HG03066 (cell line): ENCODE results near the gene MALRD1.

Experiments
- ATAC-seq: cut with Tn5 transposase; IDR thresholded peaks from one replicate; pipeline ENCODE4 v1.9.1; 2021; ENCODE audit warnings: low read depth; ENCODE audit not compliant: unreplicated experiment

Gene MALRD1

DNA sequence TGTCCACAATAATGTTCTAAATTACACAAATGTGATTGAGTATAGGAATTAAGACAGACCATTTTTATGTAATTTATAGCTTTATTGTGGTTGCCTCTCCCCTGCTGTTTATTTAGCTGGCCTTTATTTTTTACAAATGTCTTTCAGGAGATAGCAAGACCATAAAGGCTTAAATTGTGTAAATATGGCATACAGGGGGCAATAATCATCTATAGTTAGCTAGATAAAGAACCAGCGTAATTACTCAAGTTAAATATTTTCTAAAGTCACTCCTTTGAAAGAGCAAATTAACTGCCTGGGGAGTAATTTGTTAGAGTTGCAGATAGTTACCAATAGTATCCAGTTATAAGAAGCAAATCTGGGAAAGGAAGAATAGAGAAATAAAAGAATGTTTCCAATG lies at the start of gene MALRD1:
Gene MALRD1 (plus strand): TSS at position 313 of the 400 bp plus-strand sequence. CDS start 138 bp downstream, outside the sequence.
- ATAC-seq, result no peak

DNA sequence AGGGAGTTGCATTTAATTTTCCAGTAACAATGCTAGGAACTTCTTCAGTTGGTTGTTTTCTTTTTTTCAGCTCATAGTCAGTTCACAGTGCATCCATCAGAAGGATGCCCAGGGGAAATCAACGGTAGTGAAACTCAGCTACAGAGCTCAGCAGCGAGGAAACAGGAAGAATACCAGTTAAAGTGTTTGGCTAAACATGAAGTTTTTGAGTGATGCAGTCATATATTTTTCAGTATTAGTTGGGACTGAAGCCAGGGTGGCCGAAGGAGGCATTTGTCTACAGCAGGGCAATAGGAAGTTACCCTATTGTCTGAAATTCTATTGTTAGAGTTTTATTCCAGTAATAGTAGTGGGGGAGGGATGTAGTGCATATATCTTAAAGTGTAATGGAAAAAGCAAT lies 45.3 kb upstream of the MALRD1 start:
- no peak for ATAC-seq

DNA sequence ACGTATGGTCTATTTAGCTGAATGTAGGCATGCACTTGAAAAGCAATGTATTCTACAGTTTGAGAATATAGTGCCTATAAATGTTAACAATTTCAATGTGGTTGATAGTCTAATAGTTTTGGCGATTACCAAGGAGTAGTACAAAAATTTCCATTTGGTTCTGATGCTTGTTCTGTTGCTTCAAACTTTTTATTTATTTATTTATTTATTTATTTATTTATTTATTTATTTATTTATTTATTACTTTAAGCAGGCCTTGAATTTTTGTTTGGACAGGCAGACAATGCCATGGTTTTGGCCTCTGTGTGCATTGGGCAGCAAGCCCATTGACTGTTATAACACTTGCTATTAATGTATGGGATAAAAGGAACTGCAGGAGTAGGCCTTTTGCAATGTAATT lies 36.5 kb upstream of the MALRD1 start:
- ATAC-seq, result no peak

DNA sequence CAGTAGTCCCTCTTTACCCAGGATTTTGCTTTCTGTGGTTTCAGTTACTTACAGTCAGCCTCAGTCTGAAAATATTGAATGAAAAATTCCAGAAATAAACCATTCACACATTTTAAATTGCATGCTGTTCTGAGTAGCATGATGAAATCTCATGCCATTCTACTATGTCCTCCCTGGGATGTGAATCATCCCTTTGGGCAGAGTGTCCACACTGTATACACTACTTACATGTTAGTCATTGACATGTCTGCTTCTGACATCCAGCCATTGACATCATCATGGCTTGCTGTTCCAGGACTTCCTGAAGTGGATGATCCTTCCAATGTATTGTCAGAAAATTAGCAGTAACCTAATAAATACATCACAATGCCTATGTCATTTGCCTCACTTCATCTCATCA lies 34.6 kb upstream of the MALRD1 start:
- no peak for ATAC-seq

DNA sequence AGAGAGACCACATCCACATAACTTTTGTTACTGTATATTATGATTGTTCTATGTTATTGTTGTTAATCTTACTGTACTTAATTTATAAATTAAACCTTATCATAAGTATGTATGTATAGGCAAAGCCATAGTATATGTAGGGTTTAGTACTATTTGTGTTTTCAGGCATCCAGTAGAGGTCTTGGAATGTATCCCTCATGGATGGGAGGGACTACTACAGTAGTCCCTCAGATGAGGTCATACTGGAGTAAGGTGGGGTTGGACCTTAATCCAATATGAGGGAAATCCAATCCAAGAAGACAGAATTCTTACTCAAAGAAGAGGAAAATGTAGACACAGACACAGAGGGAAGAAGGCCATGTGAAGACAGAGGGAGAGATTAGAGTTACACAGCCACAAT lies 34.1 kb upstream of the MALRD1 start:
- no peak for ATAC-seq

DNA sequence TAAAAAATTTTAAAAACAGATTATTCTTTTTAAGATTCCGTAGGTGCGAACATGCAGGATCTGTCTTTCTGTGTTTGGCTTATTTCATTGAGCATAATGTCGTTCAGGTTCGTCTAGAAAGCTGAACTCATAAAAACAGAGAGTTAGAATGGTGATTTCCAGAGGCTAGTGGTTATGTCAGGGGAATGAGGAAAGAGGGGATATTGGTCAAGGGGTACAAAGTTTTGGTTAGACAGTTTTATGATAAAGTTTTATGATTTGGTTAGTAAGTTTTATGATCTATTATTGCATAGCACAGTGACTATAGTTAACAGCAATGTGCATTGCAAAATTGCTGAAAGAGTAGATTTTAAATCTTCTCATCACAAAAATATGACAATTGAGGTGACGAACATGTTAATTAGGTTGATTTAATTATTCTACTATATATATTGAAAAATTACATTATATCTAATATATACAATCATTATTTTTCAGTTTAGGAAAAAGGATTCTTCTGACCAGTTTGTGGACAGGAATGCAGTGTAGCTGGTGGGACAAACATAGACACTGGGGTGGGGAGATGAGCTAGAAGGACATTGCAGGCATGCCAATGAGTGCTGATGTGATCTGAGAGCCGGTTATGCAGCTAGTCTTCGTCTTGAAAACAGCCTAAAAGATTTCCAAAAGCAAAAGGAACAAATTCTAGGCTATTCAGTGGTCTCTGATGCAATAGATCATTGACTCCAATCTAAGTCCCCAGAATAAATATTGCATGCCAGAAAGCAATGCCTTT lies 31.3 kb upstream of the MALRD1 start:
- no peak for ATAC-seq

DNA sequence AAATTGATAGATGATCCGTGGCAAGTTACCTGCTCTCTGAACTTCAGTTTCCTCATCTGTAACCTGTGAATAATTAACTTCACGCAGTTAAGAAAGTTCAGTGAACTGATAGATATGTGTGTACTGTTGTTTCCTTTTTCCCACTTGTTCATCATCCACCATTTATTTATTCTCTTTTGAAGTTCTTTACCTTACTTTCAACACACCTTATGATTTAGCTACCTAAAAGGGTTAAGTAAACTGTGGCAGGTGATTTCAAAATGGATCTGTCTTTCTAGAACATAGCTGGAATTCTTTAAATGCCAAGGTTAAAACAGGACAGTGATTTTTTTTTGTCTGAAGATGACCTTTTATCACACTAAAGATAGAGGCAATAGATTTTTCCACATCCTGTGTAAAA lies 27.4 kb upstream of the MALRD1 start:
- ATAC-seq, result no peak

DNA sequence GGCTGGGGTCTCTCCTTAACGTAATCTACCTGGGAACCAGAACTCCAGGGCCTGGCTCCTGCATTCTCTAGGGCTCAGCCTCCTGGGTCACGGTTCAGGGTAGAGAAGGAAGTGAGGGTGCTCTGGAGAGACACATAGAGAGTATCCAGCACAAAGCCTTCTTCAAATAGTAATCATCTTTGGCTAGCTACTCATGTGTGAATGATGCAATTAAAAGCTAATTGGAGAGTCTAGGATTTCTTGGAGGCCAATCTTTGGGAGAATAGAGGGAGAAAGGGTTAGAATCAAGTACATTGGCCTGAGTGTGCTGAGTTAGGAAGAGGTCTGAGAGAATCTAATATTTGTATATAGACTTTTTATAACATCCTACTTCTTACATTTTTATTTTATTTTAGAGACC lies 24.0 kb upstream of the MALRD1 start:
- ATAC-seq, result no peak

DNA sequence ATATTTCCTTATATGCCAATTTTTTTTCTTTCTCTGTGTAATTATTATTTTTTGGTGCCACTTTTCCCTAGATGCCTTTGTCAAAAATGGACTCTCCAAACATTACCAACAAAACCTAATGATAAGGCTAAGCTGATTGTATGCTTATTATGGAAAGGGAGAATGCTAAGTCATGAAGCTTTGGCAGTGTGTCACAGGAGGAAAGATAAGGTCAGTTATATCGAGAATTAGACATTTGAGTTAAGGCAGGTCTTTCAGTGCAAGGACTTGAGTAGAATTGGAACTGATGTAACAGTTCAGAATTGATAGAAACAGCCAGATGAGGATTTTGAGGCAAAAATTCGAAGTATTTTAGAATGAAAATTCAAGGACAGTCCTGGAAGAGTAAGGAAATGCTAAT lies 16.8 kb upstream of the MALRD1 start:
- ATAC-seq, result no peak

DNA sequence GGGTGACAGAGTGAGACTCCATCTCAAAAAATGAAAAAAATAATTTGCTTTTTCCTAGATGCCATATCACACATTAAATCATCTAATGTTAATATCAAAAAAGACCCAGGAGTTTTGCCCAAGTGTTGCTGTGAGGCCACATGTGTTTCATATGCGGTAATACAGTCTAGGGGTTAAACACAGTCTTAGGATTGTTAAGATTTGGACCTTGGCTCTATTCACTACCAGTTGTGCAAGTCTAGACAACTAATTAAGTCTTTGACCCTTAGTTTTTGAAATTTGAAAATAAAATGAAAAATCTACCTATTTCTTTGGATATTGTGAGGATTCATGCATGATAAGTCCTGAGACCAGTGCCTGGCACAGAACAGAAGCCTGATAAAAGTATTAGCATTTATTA lies 14.9 kb upstream of the MALRD1 start:
- no peak for ATAC-seq

DNA sequence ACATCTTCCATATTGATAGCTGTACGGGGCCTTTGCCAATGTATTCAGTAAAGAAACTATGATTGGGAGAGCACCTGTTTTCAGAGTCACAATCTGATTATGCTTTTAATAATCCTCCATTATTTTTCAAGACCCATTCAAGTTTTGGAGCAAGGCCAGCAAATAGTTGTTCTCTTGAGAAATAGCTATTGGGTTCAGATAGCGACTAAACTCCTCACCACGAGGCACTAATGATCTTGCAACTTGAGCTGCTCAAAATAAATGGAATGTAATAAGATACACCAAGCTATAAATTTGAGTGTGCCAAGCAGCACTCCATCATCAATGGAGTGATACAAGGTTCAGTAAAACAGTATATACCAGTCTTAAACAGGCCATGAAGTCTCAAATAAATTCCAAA lies 7.4 kb upstream of the MALRD1 start:
- ATAC-seq, result no peak

DNA sequence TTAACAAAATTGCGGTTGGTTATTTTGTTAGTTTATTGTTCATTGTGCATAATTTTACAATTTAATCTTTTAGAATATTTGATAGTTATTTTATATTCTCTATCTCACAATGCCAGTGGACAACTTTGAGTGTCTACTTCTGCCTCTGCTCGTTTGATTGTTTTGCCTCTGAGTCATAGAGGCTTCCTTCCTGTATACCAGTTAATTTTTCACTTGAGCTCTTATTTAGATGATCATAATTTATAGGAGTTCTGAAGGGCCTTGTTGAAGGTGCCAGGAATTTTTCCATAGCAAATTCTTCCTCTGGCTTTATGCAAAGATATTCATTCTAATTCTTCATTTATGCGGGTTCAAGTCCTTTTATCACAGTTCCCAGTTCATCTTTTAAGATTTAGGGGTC lies 5.2 kb upstream of the MALRD1 start:
- ATAC-seq, result no peak

DNA sequence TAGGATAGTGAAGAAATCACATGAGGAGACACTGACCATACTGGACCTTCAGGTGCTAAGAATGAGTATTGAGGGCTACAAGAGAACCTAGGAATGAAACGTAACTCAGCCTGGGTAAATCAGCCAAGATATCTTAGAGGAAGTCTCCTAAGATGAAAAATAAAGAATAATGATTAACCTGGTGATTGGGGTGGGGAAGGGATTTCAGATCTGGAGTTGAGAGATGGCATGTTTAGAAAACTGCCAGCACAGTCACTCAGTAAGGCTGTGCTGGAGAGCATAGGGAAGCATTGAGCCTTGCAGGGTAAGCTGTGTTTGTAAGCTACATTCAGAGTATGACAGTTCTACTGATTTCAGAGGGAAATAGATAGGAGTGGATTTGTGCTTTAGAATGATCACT lies 1.9 kb upstream of the MALRD1 start:
- no peak for ATAC-seq

DNA sequence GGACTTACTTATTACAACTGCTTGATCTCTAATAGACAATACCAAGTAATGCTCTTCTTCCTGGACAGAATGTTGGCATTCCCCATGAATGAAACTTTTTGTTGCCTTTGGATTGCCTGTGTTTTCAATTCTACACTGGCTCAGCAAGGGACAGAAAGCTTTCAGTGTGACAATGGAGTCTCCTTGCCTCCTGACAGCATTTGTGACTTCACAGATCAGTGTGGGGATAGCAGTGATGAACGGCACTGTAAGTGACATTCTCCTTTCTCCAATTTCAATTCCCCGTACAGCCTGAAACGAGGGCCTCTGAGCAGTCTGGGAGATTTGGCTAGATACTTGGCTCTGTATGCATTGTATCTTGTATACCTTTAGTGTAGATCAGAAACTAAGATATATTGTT lies 290 bp downstream of the MALRD1 start:
- no peak for ATAC-seq

DNA sequence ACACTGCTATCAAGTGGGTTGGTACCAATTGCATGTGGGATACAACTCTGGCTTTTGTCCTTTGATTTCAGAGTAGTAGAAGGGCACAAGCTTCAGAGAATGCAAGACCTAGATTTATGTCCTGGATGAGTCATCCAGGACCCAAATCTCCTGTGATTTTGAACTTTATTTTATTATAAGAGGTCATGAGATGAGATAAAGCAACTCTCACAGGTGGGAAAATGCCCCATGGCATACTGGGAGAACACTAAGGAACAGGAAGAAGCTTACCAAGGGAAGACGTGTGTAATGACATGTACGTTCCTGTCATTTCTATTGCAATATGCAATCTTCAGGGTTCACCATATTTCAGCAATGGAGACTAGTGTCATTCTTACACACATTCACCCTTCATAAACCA lies 966 bp downstream of the MALRD1 start:
- no peak for ATAC-seq

DNA sequence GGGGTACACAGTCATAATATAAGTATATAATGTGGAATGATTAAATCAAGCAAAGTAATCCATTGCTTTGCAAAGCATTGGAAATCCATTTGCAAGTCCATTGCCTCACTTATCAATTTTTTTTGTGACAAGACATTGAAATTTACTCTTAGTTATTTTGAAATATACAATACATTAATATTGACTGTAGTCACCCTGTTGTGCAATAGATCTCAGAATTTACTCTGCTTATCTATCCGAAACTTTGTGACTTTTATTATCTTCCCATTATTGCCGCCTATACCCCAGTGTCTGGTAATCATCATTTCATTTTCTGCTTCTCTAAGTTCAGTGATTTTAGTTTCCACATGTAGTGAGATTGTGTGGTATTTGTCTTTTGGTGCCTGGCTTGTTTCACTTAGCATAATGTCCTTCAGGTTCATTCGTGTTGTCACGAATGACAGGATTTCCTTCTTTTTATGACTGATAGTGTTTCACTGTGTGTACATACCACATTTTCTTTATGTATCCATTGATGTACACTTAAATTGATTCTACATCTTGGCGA lies 5.8 kb downstream of the MALRD1 start:
- no peak for ATAC-seq

DNA sequence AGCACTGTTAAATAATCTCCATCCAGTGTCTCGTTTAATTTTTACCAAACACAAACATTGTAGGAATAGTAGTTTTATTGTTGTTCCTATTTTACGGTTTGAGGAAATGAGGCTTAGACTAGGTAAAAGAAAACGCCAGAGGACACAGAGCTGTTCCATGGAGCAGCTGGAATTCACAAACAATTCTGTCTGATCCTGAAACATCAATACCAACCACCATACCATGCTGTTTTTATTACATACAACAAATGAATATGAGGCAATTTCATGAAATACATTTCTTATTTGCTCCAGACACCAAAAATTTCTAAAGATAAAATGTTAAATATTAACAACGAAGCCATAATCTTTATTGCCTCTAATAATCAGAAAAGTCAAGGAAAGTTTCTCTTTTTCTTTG lies 9.4 kb downstream of the MALRD1 start:
- no peak for ATAC-seq

DNA sequence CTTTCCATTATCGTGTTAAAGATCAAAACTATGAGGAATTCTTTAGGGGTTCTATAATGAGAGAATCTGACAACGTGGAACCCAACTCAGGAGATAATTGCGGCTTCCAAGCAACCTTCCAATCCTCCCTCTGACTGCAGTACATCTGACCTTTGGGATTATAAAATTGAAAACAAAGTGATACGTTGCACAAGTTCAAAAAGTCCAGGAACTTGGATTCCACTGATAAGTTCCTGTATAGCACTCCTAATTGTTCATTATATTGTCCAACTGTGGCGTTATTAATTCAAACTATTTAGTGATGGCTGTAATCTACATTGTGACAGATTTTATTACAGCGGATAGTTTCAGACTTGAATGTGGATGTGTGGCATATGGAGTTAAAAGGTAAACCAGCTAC lies 15.4 kb downstream of the MALRD1 start:
- ATAC-seq, result no peak

DNA sequence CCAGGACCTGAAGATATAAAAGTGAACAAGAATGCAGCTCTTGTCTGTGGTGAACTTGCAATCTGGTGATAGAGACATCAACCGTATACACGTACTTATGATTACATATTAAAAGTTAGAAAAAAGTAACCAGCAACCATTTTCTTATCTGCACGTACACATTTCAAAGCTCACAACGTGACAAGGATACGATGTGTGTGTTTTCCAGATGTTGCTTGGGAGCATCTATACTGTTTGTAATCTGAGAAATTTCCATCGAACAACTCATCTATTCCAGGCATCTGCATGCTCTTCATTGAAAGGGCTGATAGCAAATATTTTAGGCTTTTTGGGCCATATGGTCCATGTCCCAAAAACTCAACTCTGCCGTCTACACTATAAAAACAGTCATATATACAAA lies 23.3 kb downstream of the MALRD1 start:
- no peak for ATAC-seq

DNA sequence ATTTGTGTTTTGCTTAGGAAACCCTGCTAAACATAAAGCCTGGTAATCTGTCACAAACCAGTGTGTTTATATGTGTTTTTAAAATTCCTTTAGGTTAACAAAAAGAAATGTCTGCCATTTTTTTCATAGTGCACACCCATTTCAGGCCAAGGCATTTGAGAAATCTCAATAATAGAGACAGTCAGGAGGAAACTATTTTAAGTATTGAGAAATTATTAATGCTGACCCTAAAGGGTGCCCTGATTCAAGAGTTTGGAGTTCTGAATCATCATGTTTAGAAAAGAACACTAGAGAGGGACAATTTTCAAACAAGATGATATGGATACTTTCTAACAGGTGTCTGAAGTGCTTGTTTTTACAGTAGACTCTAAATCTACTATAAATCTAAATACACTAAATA lies 28.7 kb downstream of the MALRD1 start:
- no peak for ATAC-seq

DNA sequence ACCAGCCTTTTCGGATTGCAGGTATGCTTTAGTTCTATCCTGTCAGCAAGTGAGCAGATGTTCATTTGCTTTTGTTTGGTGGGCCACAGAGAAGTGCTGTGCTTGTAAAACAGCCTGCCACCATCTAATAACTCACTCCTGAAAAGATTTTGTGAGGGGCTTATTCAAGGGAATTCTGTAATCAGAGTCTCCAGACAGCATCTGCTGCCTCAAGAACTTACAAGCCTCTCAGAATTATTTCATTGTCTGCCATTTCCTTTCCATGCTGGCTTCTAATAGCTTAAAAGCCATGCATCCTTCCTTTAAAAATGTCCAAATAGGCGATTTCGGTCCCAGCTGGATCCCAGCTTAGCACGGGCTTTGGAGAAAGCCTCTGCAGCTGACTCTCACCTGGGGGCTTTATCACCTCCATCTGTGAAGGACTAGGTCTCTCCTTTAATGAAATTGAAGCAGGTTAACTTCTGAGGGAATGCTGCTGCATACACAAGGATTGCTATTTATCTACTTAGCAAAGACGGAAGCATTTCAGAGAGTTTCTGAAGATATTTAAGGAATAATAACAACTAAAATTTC lies 48.0 kb downstream of the MALRD1 start:
- ATAC-seq, result no peak

DNA sequence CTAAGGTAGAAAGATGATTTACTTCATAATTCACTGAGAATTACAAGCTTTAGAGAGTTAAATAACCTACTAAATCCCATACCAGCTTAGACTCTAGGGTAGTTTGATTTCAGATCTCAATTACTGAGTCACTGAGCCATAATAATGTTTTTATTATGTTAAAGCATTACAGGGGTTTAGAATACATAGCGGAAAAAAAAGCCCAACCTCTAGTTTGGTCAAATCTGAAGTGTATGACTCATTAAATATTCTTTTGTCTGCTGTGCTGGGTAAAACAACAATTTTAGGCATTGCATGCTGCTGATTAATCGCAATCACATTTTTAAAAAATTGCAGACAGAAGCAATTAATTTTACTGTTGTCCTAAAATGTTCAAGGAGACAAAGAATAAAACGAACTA lies 48.5 kb downstream of the MALRD1 start:
- ATAC-seq, result no peak
